Gastrocnemius medialis (tissue), 4 donors: ENCODE results near the gene LPAR1.

Experiments used
- CTCF ChIP-seq, 5 experiments: fragments of 450-650 bp in 3 of 5; fragments of 200-600 bp in 2 of 5; sonication (generic) in 2 of 5; IDR thresholded peaks in 4 of 5; conservative IDR thresholded peaks in 1 of 5; 1 replicate in 4 of 5; 2 replicates in 1 of 5; pipeline ENCODE4 v1.5.1; 2016 to 2019; ENCODE audit warnings: antibody characterized with exemption in 5 of 5, mild to moderate bottlenecking in 3 of 5, moderate library complexity in 3 of 5
- POLR2A ChIP-seq, 2 donors: fragments of 450-650 bp; IDR thresholded peaks; one replicate each; pipeline ENCODE4 v1.6.1; 2017; ENCODE audit warnings: antibody characterized with exemption in 2 of 2, mild to moderate bottlenecking in 2 of 2, moderate library complexity in 2 of 2

GRCh38 chr9:111076042-111076441 lies 37.8 kb upstream of the LPAR1 start:
- TF ChIP-seq CTCF (IDR thresholded peaks at IDR 0.05 in 4 of 5, conservative IDR thresholded peaks at IDR 0.05 in 1 of 5) (no peak), POLR2A (IDR thresholded peaks at IDR 0.05) (no peak)
